ENCODE measurements around the gene SIX2.

Gene SIX2

DNA sequence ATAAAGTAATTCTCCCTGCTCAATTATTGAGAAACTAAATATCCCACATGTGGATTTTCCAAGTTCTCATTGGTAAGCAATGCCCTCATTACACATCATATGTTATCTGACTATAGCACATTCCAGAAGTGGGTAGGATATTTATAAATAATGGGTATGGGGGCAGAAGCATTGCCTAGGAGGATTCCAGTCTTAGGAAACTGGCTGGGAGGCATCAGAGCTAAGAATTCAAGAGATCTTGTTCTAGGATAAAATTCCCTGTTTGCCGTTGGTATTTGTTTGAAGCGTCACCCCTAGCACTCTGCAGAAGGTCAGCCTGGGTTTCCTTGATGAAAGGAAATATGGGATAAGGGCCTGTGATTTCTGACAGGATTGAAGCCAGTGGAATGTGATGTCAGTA lies 20.1 kb downstream of the SIX2 start:
- H3K27me3 ChIP-seq (ENCODE audit: control insufficient read depth, insufficient read depth, low read length) = no peaks in the 10 kb centered on the region
- H3K4me3 ChIP-seq (ENCODE audit: low read length) = no peak overlapping the region
- no peaks in the 10 kb centered on the region for H3K4me1 ChIP-seq (ENCODE audit: control insufficient read depth, insufficient read depth, low read length)
- no peaks in the 10 kb centered on the region for H3K36me3 ChIP-seq (ENCODE audit: control insufficient read depth, insufficient read depth, low read length)
- no peak overlapping the region for H3K27ac ChIP-seq (ENCODE audit: low read depth, low read length)
- no peak overlapping the region for H3K9ac ChIP-seq (ENCODE audit: low read length)

DNA sequence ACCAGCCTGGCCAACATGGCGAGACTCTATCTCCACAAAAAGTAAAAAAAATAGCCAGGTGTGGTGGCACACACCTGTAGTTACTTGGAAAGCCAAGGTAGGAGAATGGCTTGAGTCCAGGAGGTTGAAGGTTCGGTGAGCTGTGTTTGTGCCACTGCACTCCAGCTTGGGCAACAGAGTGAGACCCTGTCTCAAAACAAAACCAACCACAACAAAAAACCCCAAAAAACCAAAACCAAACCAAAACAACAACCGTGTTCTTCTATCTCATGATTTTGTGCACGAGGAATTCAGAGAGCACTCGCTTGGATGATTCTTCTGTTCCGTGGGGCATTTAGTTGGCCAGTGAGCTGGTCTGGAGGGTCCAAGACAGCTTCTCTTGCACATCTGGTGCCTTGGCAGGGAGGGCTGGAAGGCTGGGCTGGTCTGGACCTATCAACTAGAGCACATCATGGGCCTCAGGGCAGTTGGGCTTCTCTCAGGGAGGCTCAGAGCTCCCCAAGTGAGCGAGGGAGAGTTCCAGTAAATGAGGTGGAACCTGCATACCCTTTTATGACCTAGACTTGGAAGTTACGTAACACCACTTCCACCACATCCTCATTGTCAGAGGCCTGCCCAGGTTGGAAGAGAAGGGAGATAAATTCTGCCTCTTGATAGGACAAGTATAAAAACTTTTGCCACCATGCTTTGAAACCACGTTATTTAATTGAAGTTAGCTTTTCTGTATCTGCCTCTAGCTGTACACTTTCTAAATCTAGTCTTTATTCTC lies 25.2 kb downstream of the SIX2 start:
- Histone ChIP-seq H3K4me3 (ENCODE audit: low read length) (no peak overlapping the region), H3K27me3 (ENCODE audit: control insufficient read depth, insufficient read depth, low read length) (no peaks in the 10 kb centered on the region), H3K27ac (ENCODE audit: low read depth, low read length) (no peak overlapping the region), H3K4me1 (ENCODE audit: control insufficient read depth, insufficient read depth, low read length) (no peaks in the 10 kb centered on the region), H3K36me3 (ENCODE audit: control insufficient read depth, insufficient read depth, low read length) (no peaks in the 10 kb centered on the region), H3K9ac (ENCODE audit: low read length) (no peak overlapping the region)

DNA sequence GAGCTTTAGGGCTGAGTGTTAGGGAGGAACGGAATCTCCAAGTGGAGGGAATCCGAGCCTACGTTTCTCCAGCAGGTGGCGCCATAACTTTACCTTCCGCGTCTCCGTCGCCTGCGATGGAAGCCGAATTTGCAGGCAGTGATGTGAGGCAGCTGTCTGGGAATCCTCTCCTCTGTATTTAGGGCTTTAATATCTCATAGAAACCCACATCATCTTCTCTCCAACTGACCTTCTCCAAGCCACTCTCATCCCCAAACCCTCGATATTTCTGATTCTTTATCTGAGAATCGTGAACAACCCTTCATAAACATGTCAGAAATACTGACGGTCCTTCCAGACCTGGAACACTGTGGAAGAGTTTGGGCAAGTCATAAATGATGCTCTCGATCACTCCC lies 27.5 kb downstream of the SIX2 start:
- no peaks in the 10 kb centered on the region for H3K4me1 ChIP-seq (ENCODE audit: control insufficient read depth, insufficient read depth, low read length)
- no peak overlapping the region for H3K27ac ChIP-seq (ENCODE audit: low read depth, low read length)
- H3K27me3 ChIP-seq (ENCODE audit: control insufficient read depth, insufficient read depth, low read length) = no peaks in the 10 kb centered on the region
- H3K9ac ChIP-seq (ENCODE audit: low read length) = no peak overlapping the region
- no peak overlapping the region for H3K4me3 ChIP-seq (ENCODE audit: low read length)
- H3K36me3 ChIP-seq (ENCODE audit: control insufficient read depth, insufficient read depth, low read length) = no peaks in the 10 kb centered on the region

DNA sequence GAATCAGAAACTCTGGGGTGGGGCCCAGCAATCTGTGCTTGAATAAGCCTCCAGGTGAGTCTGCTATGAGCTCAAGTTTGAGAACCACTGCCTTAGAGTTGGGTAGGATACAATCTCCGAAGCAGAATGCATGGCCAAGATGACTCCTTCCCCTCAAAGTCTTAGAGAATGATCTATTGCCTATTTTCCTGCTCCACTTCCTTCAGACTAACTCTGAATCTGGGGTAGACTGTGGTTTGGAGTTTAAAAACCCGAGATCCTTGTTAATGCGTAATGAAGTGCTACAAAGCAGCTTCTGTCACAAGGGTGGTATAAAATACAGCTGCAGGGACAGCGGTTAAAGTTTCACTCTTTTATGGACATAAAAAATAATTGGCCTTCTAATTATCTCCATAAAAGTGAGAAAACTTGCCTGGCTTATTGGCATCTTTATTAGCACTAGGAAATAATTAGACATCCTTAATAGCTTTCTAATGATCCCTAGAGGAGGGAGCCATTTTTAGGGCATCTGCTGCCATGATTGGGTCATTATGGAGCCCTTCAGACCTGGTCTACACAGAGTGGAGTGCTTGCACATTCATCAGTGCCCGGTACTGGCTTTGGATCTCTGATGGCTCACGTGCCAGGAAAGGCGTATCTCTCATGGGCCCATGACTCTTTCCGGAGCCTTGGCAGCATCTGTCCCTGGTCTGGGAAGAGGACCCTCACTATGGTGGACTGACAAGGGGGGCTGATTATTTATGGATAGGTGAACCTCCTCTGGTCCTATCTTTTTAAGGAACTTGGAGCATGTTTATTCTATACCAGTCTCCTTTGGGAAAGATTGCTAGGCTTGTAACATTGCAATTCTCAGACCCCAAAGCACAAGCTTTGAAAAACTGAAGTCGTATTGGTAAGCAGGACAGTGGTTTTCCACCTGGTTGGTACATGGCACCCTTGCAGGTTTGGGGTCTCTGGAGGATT lies 28.2 kb downstream of the SIX2 start:
- Histone ChIP-seq H3K36me3 (ENCODE audit: control insufficient read depth, insufficient read depth, low read length) (no peaks in the 10 kb centered on the region), H3K9ac (ENCODE audit: low read length) (no peak overlapping the region), H3K27me3 (ENCODE audit: control insufficient read depth, insufficient read depth, low read length) (no peaks in the 10 kb centered on the region), H3K4me1 (ENCODE audit: control insufficient read depth, insufficient read depth, low read length) (no peaks in the 10 kb centered on the region), H3K27ac (ENCODE audit: low read depth, low read length) (no peak overlapping the region), H3K4me3 (ENCODE audit: low read length) (no peak overlapping the region)

DNA sequence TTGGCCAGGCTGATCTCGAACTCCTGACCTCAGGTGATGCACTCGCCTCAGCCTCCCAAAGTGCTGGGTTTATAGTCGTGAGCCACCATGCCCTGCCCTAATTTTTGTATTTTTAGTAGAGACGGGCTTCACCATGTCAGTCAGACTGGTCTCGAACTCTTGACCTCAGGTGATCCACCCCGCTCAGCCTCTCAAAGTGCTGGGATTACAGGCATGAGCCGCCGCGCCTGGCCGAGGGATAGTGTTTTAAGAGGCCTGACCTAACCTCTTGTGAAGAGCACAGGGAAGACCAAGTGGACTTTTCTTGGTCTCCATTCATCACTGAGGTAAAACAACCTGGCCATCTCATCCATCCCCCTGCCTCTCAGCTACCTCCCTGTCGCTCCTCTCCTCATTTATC lies 29.7 kb downstream of the SIX2 start:
- H3K27me3 ChIP-seq (ENCODE audit: control insufficient read depth, insufficient read depth, low read length) = no peaks in the 10 kb centered on the region
- no peak overlapping the region for H3K27ac ChIP-seq (ENCODE audit: low read depth, low read length)
- H3K9ac ChIP-seq (ENCODE audit: low read length) = no peak overlapping the region
- H3K4me1 ChIP-seq (ENCODE audit: control insufficient read depth, insufficient read depth, low read length) = no peaks in the 10 kb centered on the region
- H3K36me3 ChIP-seq (ENCODE audit: control insufficient read depth, insufficient read depth, low read length) = no peaks in the 10 kb centered on the region
- H3K4me3 ChIP-seq (ENCODE audit: low read length) = no peak overlapping the region

DNA sequence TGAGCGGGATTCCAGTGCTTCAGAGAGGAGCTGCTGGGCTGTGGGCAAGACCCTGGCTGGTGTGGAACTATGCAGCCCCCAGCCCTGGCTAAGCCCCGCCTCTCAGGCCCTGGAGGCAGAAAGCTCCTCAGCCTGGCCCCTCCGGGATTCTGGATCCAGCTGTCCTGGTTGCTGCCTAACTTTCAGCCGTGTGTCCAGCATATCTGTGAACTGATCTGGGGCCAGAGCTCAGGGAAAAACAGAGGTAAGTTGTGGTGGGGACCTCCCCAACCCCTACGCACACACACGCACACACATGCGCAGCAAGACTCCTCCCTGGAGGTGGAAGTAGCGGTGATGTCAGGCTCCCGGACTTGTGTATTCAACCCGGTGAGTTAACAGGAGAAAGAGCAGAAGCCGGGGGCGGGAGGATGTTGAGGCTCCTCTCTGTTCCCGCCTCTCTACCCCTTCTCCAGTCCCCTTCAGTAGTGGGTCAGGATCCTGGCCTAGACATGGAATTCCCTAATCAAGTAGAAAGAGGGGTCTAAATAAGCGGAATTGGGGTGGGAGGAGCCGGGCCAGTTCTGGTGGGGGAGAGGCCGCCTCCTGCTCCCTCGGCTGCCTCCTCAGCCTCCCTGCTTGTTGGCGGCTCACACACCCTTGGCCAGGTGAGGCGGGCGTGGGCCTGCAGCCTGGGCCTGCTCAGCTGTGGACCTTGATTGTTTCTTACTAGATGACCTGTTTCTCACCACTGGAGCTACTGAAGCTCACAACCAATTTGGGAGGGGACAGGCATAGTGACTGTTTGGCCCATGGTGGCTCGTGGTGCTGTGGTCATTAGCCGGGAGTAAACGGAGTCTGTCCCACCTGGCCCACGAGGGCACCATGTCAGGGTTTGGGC lies 33.4 kb downstream of the SIX2 start:
- no peaks in the 10 kb centered on the region for H3K4me1 ChIP-seq (ENCODE audit: control insufficient read depth, insufficient read depth, low read length)
- no peak overlapping the region for H3K9ac ChIP-seq (ENCODE audit: low read length)
- peaks cover 5% of the 10 kb centered on the region for H3K27me3 ChIP-seq (ENCODE audit: control insufficient read depth, insufficient read depth, low read length)
- no peaks in the 10 kb centered on the region for H3K36me3 ChIP-seq (ENCODE audit: control insufficient read depth, insufficient read depth, low read length)
- no peak overlapping the region for H3K4me3 ChIP-seq (ENCODE audit: low read length)
- H3K27ac ChIP-seq (ENCODE audit: low read depth, low read length) = no peak overlapping the region

DNA sequence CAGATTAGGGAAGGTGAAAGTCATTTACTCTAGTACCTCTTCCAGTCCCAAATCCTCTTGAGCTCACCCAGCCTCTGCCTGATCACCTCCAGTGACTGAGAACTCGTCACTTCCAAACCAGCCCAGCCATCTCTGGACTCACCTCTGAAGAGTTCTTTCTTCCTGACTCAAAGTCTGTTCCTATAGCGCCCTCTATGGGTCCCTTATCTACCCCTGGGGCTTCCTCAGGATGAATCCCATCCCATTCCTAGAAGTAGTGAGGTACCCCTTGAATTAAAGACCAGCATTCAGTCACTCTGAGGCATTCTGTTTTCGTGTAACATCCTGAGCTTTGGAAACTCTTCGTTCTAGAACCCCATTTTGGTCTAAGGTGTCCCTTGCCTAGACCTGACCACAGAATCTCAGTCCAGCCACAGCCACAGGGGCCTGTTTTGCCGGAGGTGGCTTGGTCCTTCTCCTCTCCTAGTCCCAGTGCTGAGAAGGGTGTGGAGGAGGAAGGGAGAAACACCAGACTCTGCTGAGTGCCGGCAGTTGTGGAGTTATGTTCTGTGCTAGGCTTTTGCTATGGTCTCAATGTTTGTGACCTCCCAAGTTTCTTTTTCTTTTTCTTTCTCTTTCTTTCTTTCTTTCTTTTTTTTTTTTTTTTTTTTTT lies 35.1 kb downstream of the SIX2 start:
- H3K36me3 ChIP-seq (ENCODE audit: control insufficient read depth, insufficient read depth, low read length) = no peaks in the 10 kb centered on the region
- no peaks in the 10 kb centered on the region for H3K4me1 ChIP-seq (ENCODE audit: control insufficient read depth, insufficient read depth, low read length)
- H3K4me3 ChIP-seq (ENCODE audit: low read length) = no peak overlapping the region
- H3K27ac ChIP-seq (ENCODE audit: low read depth, low read length) = no peak overlapping the region
- peaks cover 5% of the 10 kb centered on the region for H3K27me3 ChIP-seq (ENCODE audit: control insufficient read depth, insufficient read depth, low read length)
- H3K9ac ChIP-seq (ENCODE audit: low read length) = no peak overlapping the region

DNA sequence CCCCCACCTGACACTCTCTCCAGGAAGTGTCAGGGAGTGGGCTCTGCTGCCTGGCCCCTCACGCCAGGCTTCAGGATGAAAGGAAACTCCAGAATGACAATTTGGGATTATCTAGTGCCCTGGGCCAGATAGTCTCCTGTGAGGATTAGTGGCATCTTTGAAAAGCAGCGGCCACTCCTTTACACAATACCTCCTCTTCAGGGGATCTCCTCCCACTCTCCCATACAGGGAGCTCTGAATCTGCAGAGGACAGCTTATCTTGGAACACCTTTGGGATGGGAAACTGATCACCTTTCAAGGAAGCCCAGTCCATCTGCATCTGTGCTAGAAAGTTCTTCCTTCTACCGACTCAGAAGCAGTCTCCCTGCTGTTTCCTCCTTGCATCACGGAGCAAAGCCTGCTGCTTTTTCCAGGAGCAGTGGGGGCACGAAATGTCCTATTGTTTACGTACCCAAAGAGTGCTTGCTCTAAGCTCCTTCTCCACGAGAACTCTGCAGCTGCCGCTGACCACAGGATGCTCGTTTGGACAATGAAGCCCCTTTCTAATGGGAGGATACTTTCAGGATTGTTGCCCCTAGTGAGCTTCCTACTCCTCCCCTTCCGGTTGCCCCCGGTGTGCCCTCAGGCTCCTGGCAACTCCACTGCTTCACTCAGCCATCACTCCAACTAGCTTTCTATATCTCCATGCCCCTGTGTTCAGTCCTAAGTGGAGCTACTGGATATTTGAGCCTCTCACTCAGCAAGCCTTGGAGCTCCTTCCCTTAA lies 36.3 kb downstream of the SIX2 start:
- Histone ChIP-seq H3K27me3 (ENCODE audit: control insufficient read depth, insufficient read depth, low read length) (peaks cover 5% of the 10 kb centered on the region), H3K4me3 (ENCODE audit: low read length) (no peak overlapping the region), H3K36me3 (ENCODE audit: control insufficient read depth, insufficient read depth, low read length) (no peaks in the 10 kb centered on the region), H3K27ac (ENCODE audit: low read depth, low read length) (no peak overlapping the region), H3K9ac (ENCODE audit: low read length) (no peak overlapping the region), H3K4me1 (ENCODE audit: control insufficient read depth, insufficient read depth, low read length) (no peaks in the 10 kb centered on the region)

DNA sequence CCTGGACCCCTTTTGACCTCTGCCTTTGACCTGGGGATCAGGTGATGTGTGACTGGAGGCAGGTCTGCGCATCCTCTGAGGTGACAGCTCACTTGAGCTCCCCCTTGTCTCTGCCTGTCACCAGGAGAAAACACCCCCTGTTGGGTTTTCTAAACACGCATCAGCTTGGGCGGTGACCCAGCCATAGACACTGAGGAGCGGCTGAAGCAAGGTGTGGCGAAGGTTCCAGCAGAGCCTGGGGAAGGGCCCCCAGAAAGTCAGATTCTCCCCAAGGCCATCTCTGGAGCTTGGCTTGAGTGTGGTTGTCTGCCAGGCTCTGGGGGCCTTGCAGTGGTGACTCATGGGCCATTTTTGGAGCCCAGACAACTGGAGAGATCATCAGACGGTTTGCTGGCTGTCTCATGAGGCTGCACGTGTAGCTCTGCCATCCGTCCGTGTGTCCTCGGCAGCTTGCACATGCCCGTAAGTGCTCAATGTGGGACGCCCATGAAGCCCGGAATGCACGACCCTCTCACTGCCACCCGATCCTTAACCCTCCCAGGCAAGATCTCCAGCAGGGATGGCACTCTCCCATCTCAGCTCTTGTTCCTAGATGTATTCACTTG lies 38.3 kb downstream of the SIX2 start:
- H3K4me1 ChIP-seq (ENCODE audit: control insufficient read depth, insufficient read depth, low read length) = no peaks in the 10 kb centered on the region
- no peaks in the 10 kb centered on the region for H3K36me3 ChIP-seq (ENCODE audit: control insufficient read depth, insufficient read depth, low read length)
- H3K27ac ChIP-seq (ENCODE audit: low read depth, low read length) = no peak overlapping the region
- H3K27me3 ChIP-seq (ENCODE audit: control insufficient read depth, insufficient read depth, low read length) = peaks cover 7% of the 10 kb centered on the region
- H3K9ac ChIP-seq (ENCODE audit: low read length) = no peak overlapping the region
- H3K4me3 ChIP-seq (ENCODE audit: low read length) = no peak overlapping the region

DNA sequence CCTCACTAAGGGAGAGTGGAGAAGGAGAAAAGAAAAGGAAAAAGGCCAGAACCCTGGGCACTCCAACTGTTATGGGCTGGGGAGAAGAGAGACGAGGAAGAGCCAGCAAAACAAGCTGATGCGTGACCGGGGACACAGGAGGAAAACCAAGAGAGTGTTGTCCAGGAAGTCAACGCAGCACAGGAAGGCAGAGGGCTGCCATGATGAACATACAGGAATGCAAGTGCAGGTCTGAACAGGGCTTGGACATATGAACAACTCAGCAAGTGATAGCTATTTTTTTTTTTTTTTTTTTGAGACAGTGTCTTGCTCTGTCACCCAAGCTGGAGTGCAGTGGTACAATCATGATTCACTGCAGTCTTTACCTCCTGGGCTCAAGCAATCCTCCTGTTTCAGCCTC lies 39.3 kb downstream of the SIX2 start:
- Histone ChIP-seq H3K36me3 (ENCODE audit: control insufficient read depth, insufficient read depth, low read length) (no peaks in the 10 kb centered on the region), H3K4me1 (ENCODE audit: control insufficient read depth, insufficient read depth, low read length) (no peaks in the 10 kb centered on the region), H3K4me3 (ENCODE audit: low read length) (no peak overlapping the region), H3K27ac (ENCODE audit: low read depth, low read length) (no peak overlapping the region), H3K9ac (ENCODE audit: low read length) (no peak overlapping the region), H3K27me3 (ENCODE audit: control insufficient read depth, insufficient read depth, low read length) (peaks cover 11% of the 10 kb centered on the region)
